HG02588 (cell line): ENCODE data around the gene C11orf68.
"Not testable (repeated sequence)": the region's sequence is repeated elsewhere in the genome, so short reads cannot be mapped to it uniquely, and the experiment has no call there.

Experiments
- ATAC-seq: cut with Tn5 transposase; IDR thresholded peaks from one replicate; pipeline ENCODE4 v1.9.1; 2021; ENCODE audit warnings: mild to moderate bottlenecking, moderate library complexity; ENCODE audit not compliant: unreplicated experiment

The C11orf68 gene

GRCh38 chr11:65918211-65919140 lies at the start of gene C11orf68:
Gene C11orf68, minus strand, starts transcription at chr11:65919062. Its CDS starts 31 bp downstream, at chr11:65919031.
- peak; percentile 54 for ATAC-seq

DNA sequence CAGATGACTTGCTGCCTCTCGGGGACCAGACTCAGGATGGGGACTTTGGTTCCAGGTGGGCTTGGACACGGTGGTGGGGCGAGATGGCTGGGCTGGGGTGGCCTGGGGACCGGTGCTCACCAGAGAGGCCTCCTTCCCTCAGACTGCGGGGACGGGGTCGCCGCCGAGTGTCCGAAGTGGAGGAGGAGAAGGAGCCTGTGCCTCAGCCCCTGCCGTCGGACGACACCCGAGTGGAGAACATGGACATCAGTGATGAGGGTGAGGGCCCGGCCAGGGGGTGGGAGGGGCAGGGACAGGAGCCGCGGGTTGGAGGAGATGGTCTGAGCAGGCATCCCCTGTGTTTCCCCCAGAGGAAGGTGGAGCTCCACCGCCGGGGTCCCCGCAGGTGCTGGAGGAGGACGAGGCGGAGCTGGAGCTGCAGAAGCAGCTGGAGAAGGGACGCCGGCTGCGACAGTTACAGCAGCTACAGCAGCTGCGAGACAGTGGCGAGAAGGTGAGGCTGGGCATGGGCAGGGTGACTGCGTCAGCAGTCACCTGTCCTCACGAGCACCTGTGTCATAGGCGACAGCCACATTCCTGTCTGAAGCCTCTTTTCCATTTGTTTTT lies 48.6 kb upstream of the C11orf68 start:
- no peak for ATAC-seq

DNA sequence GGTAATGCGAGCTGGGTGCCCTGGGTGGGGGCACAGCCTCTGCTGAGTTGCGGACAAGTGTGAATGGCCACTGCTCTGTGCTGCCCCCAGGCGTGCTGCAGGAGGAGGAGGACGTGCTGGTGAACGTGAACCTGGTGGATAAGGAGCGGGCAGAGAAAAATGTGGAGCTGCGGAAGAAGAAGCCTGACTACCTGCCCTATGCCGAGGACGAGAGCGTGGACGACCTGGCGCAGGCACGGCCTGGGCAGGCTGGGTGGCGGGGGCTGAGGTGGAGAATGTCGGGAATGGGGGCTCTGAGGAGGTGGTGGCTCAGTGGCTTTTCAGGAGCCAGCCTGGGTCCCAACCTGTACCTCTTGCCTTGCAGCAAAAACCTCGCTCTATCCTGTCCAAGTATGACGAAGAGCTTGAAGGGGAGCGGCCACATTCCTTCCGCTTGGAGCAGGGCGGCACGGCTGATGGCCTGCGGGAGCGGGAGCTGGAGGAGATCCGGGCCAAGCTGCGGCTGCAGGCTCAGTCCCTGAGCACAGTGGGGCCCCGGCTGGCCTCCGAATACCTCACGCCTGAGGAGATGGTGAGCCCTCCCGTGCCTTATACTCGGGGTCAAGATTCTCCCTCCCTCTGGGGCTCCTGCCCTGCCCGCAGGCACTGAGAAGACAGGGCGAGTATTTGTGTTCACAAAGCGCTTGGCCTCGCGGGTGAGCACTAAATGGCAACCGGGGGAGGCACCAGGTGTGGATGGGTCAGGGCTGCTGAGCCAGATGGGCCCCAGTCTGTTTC lies 47.3 kb upstream of the C11orf68 start:
- ATAC-seq, result no peak

DNA sequence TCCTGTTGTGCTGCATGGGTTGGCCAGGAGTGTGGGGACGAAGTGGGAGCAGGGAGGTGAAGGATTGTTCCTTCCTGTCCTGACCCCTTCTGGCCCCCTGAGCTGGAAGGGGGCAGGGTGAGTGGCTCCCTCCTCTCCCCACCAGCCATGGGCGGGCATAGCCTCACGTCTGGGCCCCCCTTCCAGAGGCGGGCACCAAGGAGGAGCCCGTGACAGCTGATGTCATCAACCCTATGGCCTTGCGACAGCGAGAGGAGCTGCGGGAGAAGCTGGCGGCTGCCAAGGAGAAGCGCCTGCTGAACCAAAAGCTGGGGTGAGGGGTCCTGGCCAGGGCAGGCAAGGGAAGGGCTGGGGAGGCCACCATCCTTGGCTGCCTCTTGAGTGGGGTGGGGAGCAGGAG lies 46.0 kb upstream of the C11orf68 start:
- no peak for ATAC-seq

- ATAC-seq, result no peak
Observed at GRCh38 chr11:65962141-65962564, 43.3 kb upstream of the C11orf68 start.

- ATAC-seq, result peak; percentile 85
Observed at GRCh38 chr11:65961267-65962140, 42.6 kb upstream of the C11orf68 start, which contains the start of gene SART1. Gene SART1, plus strand, starts transcription at chr11:65961734. Its CDS starts 47 bp downstream, at chr11:65961781.

- ATAC-seq, result no peak
Observed at GRCh38 chr11:65960824-65961266, 42.0 kb upstream of the C11orf68 start.

DNA sequence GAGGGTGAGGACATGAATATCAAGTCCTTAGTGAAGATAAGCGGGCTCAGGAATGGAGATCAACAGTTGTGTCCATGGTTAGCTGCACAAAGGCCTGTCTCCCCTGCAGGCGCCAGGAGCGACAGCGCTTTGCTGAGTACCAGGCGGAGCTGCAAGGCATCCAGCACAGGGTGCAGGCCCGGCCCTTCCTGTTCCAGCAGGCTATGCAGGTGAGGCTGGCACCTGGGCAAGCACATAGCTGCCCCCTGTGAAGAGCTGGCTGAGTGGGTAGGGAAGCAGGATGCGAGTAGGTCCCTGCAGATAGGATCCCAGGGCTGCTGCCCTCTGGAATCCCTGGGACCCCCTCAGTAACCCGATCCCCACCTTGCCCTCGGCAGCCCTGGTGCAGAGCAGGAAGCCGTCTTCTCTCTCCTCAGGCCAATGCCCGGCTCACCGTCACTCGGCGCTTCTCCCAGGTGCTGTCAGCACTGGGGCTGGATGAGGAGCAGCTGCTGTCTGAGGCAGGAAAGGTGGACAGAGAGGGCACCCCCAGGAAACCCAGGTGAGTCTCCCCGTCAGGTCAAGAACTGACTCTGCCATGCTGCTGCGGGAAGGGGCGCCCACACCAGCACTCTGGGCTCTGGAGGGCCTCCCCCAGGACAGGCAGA lies 40.0 kb upstream of the C11orf68 start:
- ATAC-seq, result no peak

GRCh38 chr11:65958291-65958690 lies 39.4 kb upstream of the C11orf68 start:
- no peak for ATAC-seq

GRCh38 chr11:65954771-65955170 lies 35.9 kb upstream of the C11orf68 start:
- no peak for ATAC-seq

DNA sequence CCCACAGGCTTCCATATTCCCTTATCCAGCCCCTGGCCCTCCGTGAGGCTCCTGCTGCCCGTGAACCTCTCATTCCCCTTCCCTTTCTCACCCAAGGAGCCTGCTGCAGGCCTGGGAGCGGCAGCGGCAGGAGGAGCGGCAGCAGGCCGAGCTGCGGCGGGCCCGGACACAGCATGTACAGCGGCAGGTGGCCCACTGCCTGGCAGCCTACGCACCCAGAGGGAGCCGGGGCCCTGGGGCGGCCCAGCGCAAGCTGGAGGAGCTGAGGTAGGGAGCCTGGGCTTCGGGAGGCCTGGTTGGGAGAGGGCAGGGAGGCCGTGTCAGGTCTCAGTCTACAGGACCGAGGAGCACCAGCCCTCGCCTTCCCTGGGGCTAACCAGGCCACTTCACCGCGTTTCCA lies 34.6 kb upstream of the C11orf68 start:
- ATAC-seq, result no peak

- ATAC-seq, result no peak
Observed at GRCh38 chr11:65952052-65952521, 33.2 kb upstream of the C11orf68 start.

- ATAC-seq, result not testable (repeated sequence)
Observed at GRCh38 chr11:65951641-65952040, 32.8 kb upstream of the C11orf68 start.

DNA sequence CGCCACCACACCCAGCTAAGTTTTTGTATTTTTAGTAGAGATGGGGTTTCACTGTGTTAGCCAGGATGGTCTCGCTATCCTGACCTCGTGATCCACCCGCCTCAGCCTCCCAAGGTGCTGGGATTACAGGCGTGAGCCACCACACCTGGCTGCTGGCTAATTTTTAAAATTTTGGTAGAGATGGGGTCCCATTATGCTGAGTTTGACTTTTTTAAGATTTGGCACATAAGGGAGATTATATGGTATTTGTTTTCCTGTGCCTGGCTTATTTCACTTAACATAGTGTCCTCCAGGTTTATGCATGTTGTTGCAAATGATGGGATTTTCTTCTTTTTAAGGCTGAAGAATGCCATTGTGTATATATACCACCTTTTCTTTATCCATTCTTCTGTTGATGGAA lies 31.8 kb upstream of the C11orf68 start:
- ATAC-seq, result not testable (repeated sequence)

- ATAC-seq, result no peak
Observed at GRCh38 chr11:65947603-65948125, 28.8 kb upstream of the C11orf68 start.

DNA sequence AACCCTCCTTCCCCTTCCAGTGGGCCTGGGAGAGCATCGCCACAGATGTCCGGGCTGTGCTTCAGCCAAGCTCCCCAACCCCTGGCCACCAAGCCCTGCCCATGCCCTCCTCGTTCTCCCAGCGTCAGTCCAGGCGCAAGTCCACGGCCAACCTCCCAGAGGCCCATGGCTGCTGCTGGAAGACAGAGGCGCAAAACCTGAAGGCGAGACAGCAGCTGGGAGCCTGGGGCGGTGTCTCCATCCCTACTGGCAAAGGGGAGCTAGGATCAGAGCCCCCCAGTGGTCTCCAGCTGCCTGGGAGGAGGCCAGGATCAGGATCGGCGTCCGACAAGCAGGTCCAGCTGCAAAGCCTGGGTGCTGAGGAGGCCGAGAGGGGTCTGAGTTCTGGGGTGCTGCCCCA lies 28.3 kb upstream of the C11orf68 start:
- ATAC-seq, result no peak

GRCh38 chr11:65946655-65947054 lies 27.8 kb upstream of the C11orf68 start:
- no peak for ATAC-seq

DNA sequence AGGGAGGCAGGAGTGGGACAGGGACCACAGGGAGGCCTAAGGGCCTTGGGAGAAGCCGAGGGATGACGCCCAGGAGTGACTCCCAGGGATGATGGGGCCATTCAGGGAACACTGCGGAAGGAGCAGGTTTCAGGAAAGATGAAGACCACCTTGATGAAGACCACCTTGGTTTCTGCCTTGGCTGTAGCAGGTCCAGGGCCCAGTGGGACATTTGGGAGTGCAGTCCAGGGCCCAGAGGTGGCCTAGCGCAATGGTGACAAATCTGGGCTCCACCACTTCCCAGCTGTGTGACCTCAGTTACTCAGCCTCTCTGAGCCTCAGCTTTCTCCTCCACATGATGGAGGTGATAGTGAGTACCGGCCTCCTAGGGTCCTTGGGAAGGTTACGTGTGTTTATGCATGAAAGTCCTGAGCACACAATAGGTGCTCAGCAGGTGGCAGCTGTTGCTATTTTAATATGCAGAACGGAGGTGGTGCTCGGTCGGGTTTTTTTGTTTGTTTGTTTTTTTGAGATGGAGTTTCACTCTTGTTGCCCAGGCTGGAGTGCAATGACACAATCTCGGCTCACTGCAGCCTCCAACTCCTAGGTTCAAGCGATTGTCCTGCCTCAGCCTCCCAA lies 27.2 kb upstream of the C11orf68 start:
- no peak for ATAC-seq

DNA sequence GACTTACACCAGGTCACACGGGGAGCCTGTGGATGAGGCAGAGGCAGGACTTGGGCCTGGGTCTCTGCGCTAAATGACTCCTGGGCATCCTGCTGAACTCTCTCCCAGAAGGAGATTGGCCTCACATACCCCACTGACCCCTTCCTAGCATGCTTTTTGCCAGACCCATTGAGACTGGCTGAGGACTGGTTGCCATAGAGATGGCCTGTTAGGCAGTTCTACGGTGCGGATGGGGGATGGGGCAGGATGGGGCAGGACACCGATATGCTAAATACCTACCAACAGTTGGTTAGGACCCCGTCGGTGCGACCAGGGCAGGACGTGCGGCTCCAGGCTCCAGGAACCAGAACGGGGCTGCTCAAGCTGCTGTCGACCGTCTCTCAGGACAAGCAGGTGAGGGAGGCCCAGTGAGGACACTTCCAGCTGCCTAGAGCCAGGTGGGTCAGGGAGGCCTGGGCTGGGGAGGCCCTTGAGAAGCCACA lies 26.6 kb upstream of the C11orf68 start, which contains the start of gene TSGA10IP:
TSGA10IP (plus strand) TSS at position 51 of the 482 bp plus-strand sequence; CDS start at position 247, 196 bp downstream.
- no peak for ATAC-seq
